Neuronal stem cell (in vitro differentiated cells): ENCODE data around the gene DKKL1.

Experiments used
- DNase-seq: peaks from one replicate; pipeline ENCODE4 v3.0.0-alpha.2; 2013; ENCODE audit warnings: low spot score
- H2AFZ ChIP-seq: one replicate; pipeline ENCODE4 v1.6.1; 2013; ENCODE audit warnings: mild to moderate bottlenecking, low read length, inconsistent platforms
- H2AK5ac ChIP-seq: 2 replicates; pipeline ENCODE4 v1.6.1; 2013; ENCODE audit warnings: low read depth, mild to moderate bottlenecking, inconsistent platforms, low read length, moderate library complexity, mixed read lengths
- H2BK120ac ChIP-seq: 2 replicates; pipeline ENCODE4 v1.6.1; 2013; ENCODE audit warnings: low read depth, mild to moderate bottlenecking, inconsistent platforms, low read length, moderate library complexity, mixed read lengths
- H2BK12ac ChIP-seq: one replicate; pipeline ENCODE4 v1.6.1; 2013; ENCODE audit warnings: low read length, inconsistent platforms
- H2BK15ac ChIP-seq: 2 replicates; pipeline ENCODE4 v1.6.1; 2013; ENCODE audit warnings: mild to moderate bottlenecking, low read length, inconsistent platforms, mixed read lengths
- H2BK5ac ChIP-seq: one replicate; pipeline ENCODE4 v1.6.1; 2013; ENCODE audit warnings: inconsistent platforms, mild to moderate bottlenecking, low read length, moderate library complexity
- H3K14ac ChIP-seq: one replicate; pipeline ENCODE4 v1.6.1; 2013; ENCODE audit warnings: low read length, inconsistent platforms
- H3K18ac ChIP-seq: 2 replicates; pipeline ENCODE4 v1.6.1; 2013; ENCODE audit warnings: low read length, inconsistent platforms
- H3K23ac ChIP-seq: 2 replicates; pipeline ENCODE4 v1.6.1; 2013; ENCODE audit warnings: low read depth, mild to moderate bottlenecking, mixed read lengths, low read length, inconsistent platforms; ENCODE audit not compliant: poor library complexity
- H3K27ac ChIP-seq: replicated peaks from 3 replicates; pipeline ENCODE4 v1.5.1; 2013; ENCODE audit warnings: low read length, inconsistent platforms
- H3K27me3 ChIP-seq, 3 experiments: 2 replicates each; pipeline ENCODE4 v1.6.1; 2013; ENCODE audit warnings: low read length in 3 of 3, mild to moderate bottlenecking in 2 of 3, inconsistent platforms in 1 of 3, low read depth in 1 of 3, mixed read lengths in 1 of 3, moderate library complexity in 1 of 3; ENCODE audit not compliant: control insufficient read depth in 3 of 3, insufficient read depth in 3 of 3
- H3K36me3 ChIP-seq, 2 donors: replicated peaks in 1 of 2; 2 replicates each; pipeline ENCODE4 v1.6.1; 2013; ENCODE audit warnings: low read length in 2 of 2; ENCODE audit not compliant: control insufficient read depth in 2 of 2, insufficient read depth in 2 of 2
- H3K4ac ChIP-seq: 2 replicates; pipeline ENCODE4 v1.6.1; 2013; ENCODE audit warnings: inconsistent platforms, mild to moderate bottlenecking, low read length, moderate library complexity
- H3K4me1 ChIP-seq, 2 donors: 1 replicate in 1 of 2; 2 replicates in 1 of 2; pipeline ENCODE4 v1.6.1; 2013; ENCODE audit warnings: low read length in 2 of 2, low read depth in 1 of 2; ENCODE audit not compliant: control insufficient read depth in 2 of 2, insufficient read depth in 1 of 2
- H3K4me2 ChIP-seq: one replicate; pipeline ENCODE4 v1.6.1; 2013; ENCODE audit warnings: mild to moderate bottlenecking, low read length, inconsistent platforms; ENCODE audit not compliant: insufficient read depth, poor library complexity, severe bottlenecking
- H3K4me3 ChIP-seq, 2 donors: 2 replicates each; pipeline ENCODE4 v1.5.1; 2013; ENCODE audit warnings: low read length in 2 of 2, mild to moderate bottlenecking in 2 of 2, inconsistent platforms in 1 of 2, moderate library complexity in 1 of 2
- H3K79me1 ChIP-seq: one replicate; pipeline ENCODE4 v1.6.1; 2013; ENCODE audit warnings: low read depth, mild to moderate bottlenecking, inconsistent platforms, low read length, moderate library complexity
- H3K9ac ChIP-seq: one replicate; pipeline ENCODE4 v1.6.1; 2013; ENCODE audit warnings: mild to moderate bottlenecking, low read depth, low read length, inconsistent platforms; ENCODE audit not compliant: poor library complexity
- H3K9me3 ChIP-seq, 2 donors: replicated peaks in 1 of 2; 2 replicates each; pipeline versions ENCODE3 to v1.6.1; 2013; ENCODE audit warnings: low read length in 2 of 2, mild to moderate bottlenecking in 2 of 2, inconsistent platforms in 1 of 2, low read depth in 1 of 2, mixed read lengths in 1 of 2, moderate library complexity in 1 of 2; ENCODE audit not compliant: control insufficient read depth in 2 of 2, insufficient read depth in 1 of 2
- H4K8ac ChIP-seq: one replicate; pipeline ENCODE4 v1.6.1; 2013; ENCODE audit warnings: low read depth, mild to moderate bottlenecking, inconsistent platforms, low read length, moderate library complexity
- H4K91ac ChIP-seq: one replicate; pipeline ENCODE4 v1.6.1; 2013; ENCODE audit warnings: low read length, low read depth, mild to moderate bottlenecking, inconsistent platforms; ENCODE audit not compliant: poor library complexity
- WGBS, 2 donors: extraction: QIAGEN DNeasy Blood & Tissue Kit; methylation state at CpG; one replicate each; pipeline ENCODE4 v1.1.7; 2013; ENCODE audit warnings: missing lambda C conversion rate in 2 of 2, mixed read lengths in 1 of 2; ENCODE audit not compliant: insufficient read length in 2 of 2, insufficient replicate concordance in 1 of 2; ENCODE audit errors: extremely low coverage in 2 of 2; 5-methylcytosine and 5-hydroxymethylcytosine counted together

Gene DKKL1

GRCh38 chr19:49395581-49396407 is 32.1 kb downstream of the DKKL1 start:
- H3K4me1 ChIP-seq, result peaks cover 4 to 23% of the 10 kb centered on the region in 2 donors
- H2AK5ac ChIP-seq, result peak overlapping the region; percentile 16
- DNase-seq, result no peak
- H3K27me3 ChIP-seq, result peaks cover 0 to 23% (median 0%) of the 10 kb centered on the region in 3 experiments
- no peak overlapping the region for H4K8ac ChIP-seq
- H3K4me2 ChIP-seq, result no peak overlapping the region
- H3K4ac ChIP-seq, result no peak overlapping the region
- H2BK5ac ChIP-seq, result no peak overlapping the region
- no peak overlapping the region for H3K4me3 ChIP-seq
- no peak overlapping the region for H4K91ac ChIP-seq
- H2BK120ac ChIP-seq, result no peak overlapping the region
- H3K9me3 ChIP-seq, result no peaks in the 10 kb centered on the region
- H2BK15ac ChIP-seq, result no peak overlapping the region
- peak overlapping the region; percentile 29 for H3K18ac ChIP-seq
- H3K27ac ChIP-seq, result no peak overlapping the region
- no peaks in the 10 kb centered on the region for H3K79me1 ChIP-seq
- no peak overlapping the region for H3K14ac ChIP-seq
- H2BK12ac ChIP-seq, result no peak overlapping the region
- H3K23ac ChIP-seq, result no peak overlapping the region
- no peak overlapping the region for H3K9ac ChIP-seq
- WGBS, 2 donors, result no CpG with 5 or more reads among the region's 15 CpGs
- H3K36me3 ChIP-seq, result no peaks in the 10 kb centered on the region
- no peak overlapping the region for H2AFZ ChIP-seq

GRCh38 chr19:49396738-49397505 is 33.2 kb downstream of the DKKL1 start:
- H3K79me1 ChIP-seq, result no peaks in the 10 kb centered on the region
- DNase-seq, result no peak
- no peak overlapping the region for H2BK12ac ChIP-seq
- peak overlapping the region; percentile 81 for H2BK15ac ChIP-seq
- no peak overlapping the region for H3K4me3 ChIP-seq
- no peak overlapping the region for H3K23ac ChIP-seq
- H4K8ac ChIP-seq, result no peak overlapping the region
- no peak overlapping the region for H3K4me2 ChIP-seq
- no peak overlapping the region for H3K9ac ChIP-seq
- H3K4me1 ChIP-seq, result peaks cover 4 to 23% of the 10 kb centered on the region in 2 donors
- H3K9me3 ChIP-seq, result no peaks in the 10 kb centered on the region
- peak overlapping the region; percentile 38 for H2BK120ac ChIP-seq
- no peaks in the 10 kb centered on the region for H3K36me3 ChIP-seq
- no peak overlapping the region for H3K18ac ChIP-seq
- H3K4ac ChIP-seq, result no peak overlapping the region
- H3K27me3 ChIP-seq, result peaks cover 0 to 23% (median 0%) of the 10 kb centered on the region in 3 experiments
- H4K91ac ChIP-seq, result no peak overlapping the region
- H2BK5ac ChIP-seq, result peak overlapping the region; percentile 73
- no peak overlapping the region for H2AFZ ChIP-seq
- H3K27ac ChIP-seq, result no peak overlapping the region
- H2AK5ac ChIP-seq, result peak overlapping the region; percentile 56
- peak overlapping the region; percentile 49 for H3K14ac ChIP-seq
- WGBS, 2 donors, result no CpG with 5 or more reads among the region's 8 CpGs

- Histone ChIP-seq H3K14ac (no peak overlapping the region), H2BK15ac (no peak overlapping the region), H3K18ac (peak overlapping the region; percentile 38), H3K4me2 (no peak overlapping the region), H3K4me1 (peaks cover 4 to 26% of the 10 kb centered on the region in 2 donors), H3K4ac (no peak overlapping the region), H4K91ac (no peak overlapping the region), H3K4me3 (no peak overlapping the region), H3K9me3 (no peaks in the 10 kb centered on the region), H3K9ac (no peak overlapping the region), H3K27ac (no peak overlapping the region), H3K27me3 (peaks cover 0 to 19% (median 0%) of the 10 kb centered on the region in 3 experiments), H2AK5ac (peak overlapping the region; percentile 56), H2BK120ac (no peak overlapping the region), H3K36me3 (no peaks in the 10 kb centered on the region), H2AFZ (no peak overlapping the region), H3K79me1 (no peaks in the 10 kb centered on the region), H2BK5ac (no peak overlapping the region), H2BK12ac (no peak overlapping the region), H3K23ac (no peak overlapping the region), H4K8ac (no peak overlapping the region)
- DNase-seq, result no peak
- WGBS, 2 donors, result no CpG with 5 or more reads among the region's 11 CpGs
Measured at GRCh38 chr19:49398001-49398615, 34.4 kb downstream of the DKKL1 start.
